Fibroblast of lung (primary cell): ENCODE data around the gene ARL15. TPM values are rescaled to one million over a fixed set of nuclear protein-coding genes. Genes with fewer than 3 reads are reported as not detected.

Source experiments
- DNase-seq, 2 donors: peaks; one replicate each; pipeline versions ENCODE4 v3.0.0 to v3.0.0-alpha.2; 2010; ENCODE audit warnings: low read depth in 2 of 2
- H2AFZ ChIP-seq: 2 replicates; pipeline ENCODE4 v1.5.1; 2012; ENCODE audit warnings: low read length, control low read depth, inconsistent platforms
- H3K27ac ChIP-seq: 2 replicates; pipeline ENCODE4 v1.5.1; 2011; ENCODE audit warnings: low read length, control low read depth; ENCODE audit not compliant: insufficient read depth
- H3K27me3 ChIP-seq: 2 replicates; pipeline ENCODE4 v1.5.1; 2011; ENCODE audit warnings: mild to moderate bottlenecking, low read length; ENCODE audit not compliant: control insufficient read depth, insufficient read depth
- H3K36me3 ChIP-seq: 2 replicates; pipeline ENCODE4 v1.5.1; 2011; ENCODE audit warnings: low read length; ENCODE audit not compliant: control insufficient read depth, insufficient read depth
- H3K4me1 ChIP-seq: 2 replicates; pipeline ENCODE4 v1.5.1; 2011; ENCODE audit warnings: low read length; ENCODE audit not compliant: control insufficient read depth, insufficient read depth; ENCODE audit errors: extremely low read depth
- H3K4me2 ChIP-seq: 2 replicates; pipeline ENCODE4 v1.5.1; 2011; ENCODE audit warnings: low read length, control low read depth; ENCODE audit not compliant: insufficient read depth; ENCODE audit errors: extremely low read depth
- H3K4me3 ChIP-seq, 4 experiments: fragments of 200-600 bp in 1 of 4; sonication (generic) in 1 of 4; replicated peaks in 1 of 4; 2 replicates each; pipeline ENCODE4 v1.5.1; 2011 to 2016; ENCODE audit warnings: low read length in 4 of 4, low read depth in 3 of 4, mild to moderate bottlenecking in 3 of 4, control low read depth in 2 of 4, inconsistent platforms in 1 of 4, mixed read lengths in 1 of 4; ENCODE audit not compliant: insufficient read depth in 1 of 4; ENCODE audit errors: control extremely low read depth in 1 of 4
- H3K79me2 ChIP-seq: 2 replicates; pipeline ENCODE4 v1.5.1; 2012; ENCODE audit warnings: mild to moderate bottlenecking, low read length, inconsistent platforms; ENCODE audit not compliant: control insufficient read depth, insufficient read depth
- H3K9ac ChIP-seq: 2 replicates; pipeline ENCODE4 v1.5.1; 2011; ENCODE audit warnings: mild to moderate bottlenecking, low read length, control low read depth; ENCODE audit not compliant: insufficient read depth
- H3K9me3 ChIP-seq: 2 replicates; pipeline ENCODE4 v1.5.1; 2012; ENCODE audit warnings: low read depth, low read length; ENCODE audit not compliant: control insufficient read depth, insufficient read depth
- H4K20me1 ChIP-seq: 2 replicates; pipeline ENCODE4 v1.5.1; 2011; ENCODE audit warnings: low read length; ENCODE audit not compliant: control insufficient read depth, insufficient read depth; ENCODE audit errors: extremely low read depth
- EZH2 ChIP-seq: IDR thresholded peaks from 2 replicates; pipeline ENCODE4 v1.5.1; 2012; ENCODE audit warnings: low read length, control low read depth, mild to moderate bottlenecking; ENCODE audit errors: missing control alignments
- polyA plus RNA-seq, 2 donors: library from polyadenylated mRNA; depleted of rRNA in 1 of 2; stranded (reverse) in 1 of 2; unstranded in 1 of 2; fragments of >200 nt; gene quantifications; 2 replicates each; pipeline ENCODE4 v1.2.1, GENCODE V29; 2011 to 2012; ENCODE audit warnings: missing spikeins in 1 of 2
- total RNA-seq: library from RNA; depleted of rRNA; stranded (reverse); fragments of >200 nt; gene quantifications from 2 replicates; pipeline ENCODE4 v1.2.1, GENCODE V29; 2014
- TF ChIP-seq, protein P1 (sequence below), 2 donors: IDR thresholded peaks in 1 of 2; conservative IDR thresholded peaks in 1 of 2; 1 replicate in 1 of 2; 2 replicates in 1 of 2; pipeline ENCODE4 v1.5.1; 2011 to 2012; ENCODE audit warnings: low read length in 2 of 2, control low read depth in 1 of 2, inconsistent platforms in 1 of 2, low read depth in 1 of 2, mild to moderate bottlenecking in 1 of 2

Gene ARL15
- total and polyA plus RNA-seq, 2 donors (not counting 1 experiment from before 2014, with no cell fraction given), result 20.6 to 28.7 TPM

GRCh38 chr5:54341971-54342370, 31.6 kb upstream of the ARL15 start:
- TF ChIP-seq, protein P1, sequence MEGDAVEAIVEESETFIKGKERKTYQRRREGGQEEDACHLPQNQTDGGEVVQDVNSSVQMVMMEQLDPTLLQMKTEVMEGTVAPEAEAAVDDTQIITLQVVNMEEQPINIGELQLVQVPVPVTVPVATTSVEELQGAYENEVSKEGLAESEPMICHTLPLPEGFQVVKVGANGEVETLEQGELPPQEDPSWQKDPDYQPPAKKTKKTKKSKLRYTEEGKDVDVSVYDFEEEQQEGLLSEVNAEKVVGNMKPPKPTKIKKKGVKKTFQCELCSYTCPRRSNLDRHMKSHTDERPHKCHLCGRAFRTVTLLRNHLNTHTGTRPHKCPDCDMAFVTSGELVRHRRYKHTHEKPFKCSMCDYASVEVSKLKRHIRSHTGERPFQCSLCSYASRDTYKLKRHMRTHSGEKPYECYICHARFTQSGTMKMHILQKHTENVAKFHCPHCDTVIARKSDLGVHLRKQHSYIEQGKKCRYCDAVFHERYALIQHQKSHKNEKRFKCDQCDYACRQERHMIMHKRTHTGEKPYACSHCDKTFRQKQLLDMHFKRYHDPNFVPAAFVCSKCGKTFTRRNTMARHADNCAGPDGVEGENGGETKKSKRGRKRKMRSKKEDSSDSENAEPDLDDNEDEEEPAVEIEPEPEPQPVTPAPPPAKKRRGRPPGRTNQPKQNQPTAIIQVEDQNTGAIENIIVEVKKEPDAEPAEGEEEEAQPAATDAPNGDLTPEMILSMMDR (conservative IDR thresholded peaks at IDR 0.05 in 1 of 2, IDR thresholded peaks at IDR 0.05 in 1 of 2; ENCODE audit: low read depth in 1 of 2, low read length in 2 of 2), result no peak
- no peak for TF ChIP-seq EZH2
- H3K4me1 ChIP-seq, result no peaks in the 10 kb centered on the region
- no peaks in the 10 kb centered on the region for H3K79me2 ChIP-seq
- H3K9ac ChIP-seq, result no peak overlapping the region
- H3K36me3 ChIP-seq, result no peaks in the 10 kb centered on the region
- no peak overlapping the region for H3K4me3 ChIP-seq
- no peak overlapping the region for H3K27ac ChIP-seq
- H2AFZ ChIP-seq, result no peak overlapping the region
- H3K27me3 ChIP-seq, result no peaks in the 10 kb centered on the region
- H4K20me1 ChIP-seq, result no peaks in the 10 kb centered on the region
- no peak overlapping the region for H3K4me2 ChIP-seq
- no peak for DNase-seq
- H3K9me3 ChIP-seq, result no peaks in the 10 kb centered on the region

- Histone ChIP-seq H3K9me3 (no peaks in the 10 kb centered on the region), H3K4me1 (no peaks in the 10 kb centered on the region), H3K4me2 (no peak overlapping the region), H3K27ac (no peak overlapping the region), H2AFZ (no peak overlapping the region), H3K79me2 (no peaks in the 10 kb centered on the region), H3K36me3 (no peaks in the 10 kb centered on the region), H3K9ac (no peak overlapping the region), H4K20me1 (no peaks in the 10 kb centered on the region), H3K27me3 (no peaks in the 10 kb centered on the region), H3K4me3 (no peak overlapping the region)
- no peak for DNase-seq
- TF ChIP-seq EZH2, result no peak
- TF ChIP-seq, protein P1 (conservative IDR thresholded peaks at IDR 0.05 in 1 of 2, IDR thresholded peaks at IDR 0.05 in 1 of 2; ENCODE audit: low read depth in 1 of 2, low read length in 2 of 2), result no peak
Observed at GRCh38 chr5:54337523-54337922, 27.1 kb upstream of the ARL15 start.

GRCh38 chr5:54332720-54333119, 22.3 kb upstream of the ARL15 start:
- Histone ChIP-seq H3K79me2 (no peaks in the 10 kb centered on the region), H3K9ac (no peak overlapping the region), H3K4me1 (peaks cover 4% of the 10 kb centered on the region), H3K4me3 (no peak overlapping the region), H3K9me3 (no peaks in the 10 kb centered on the region), H3K27ac (no peak overlapping the region), H3K36me3 (no peaks in the 10 kb centered on the region), H3K4me2 (no peak overlapping the region), H3K27me3 (no peaks in the 10 kb centered on the region), H4K20me1 (no peaks in the 10 kb centered on the region), H2AFZ (no peak overlapping the region)
- DNase-seq, result no peak
- TF ChIP-seq, protein P1 (conservative IDR thresholded peaks at IDR 0.05 in 1 of 2, IDR thresholded peaks at IDR 0.05 in 1 of 2; ENCODE audit: low read depth in 1 of 2, low read length in 2 of 2), result no peak
- no peak for TF ChIP-seq EZH2
